GM12878 (cell line): ENCODE data around the gene CRAT. TPM values are rescaled to one million over a fixed set of nuclear protein-coding genes. Genes with fewer than 3 reads are reported as not detected.
A peak's percentile ranks its signal among the peaks of the same experiment; 100 is the strongest.

Source experiments
- ATAC-seq: fragments of 200-7000 bp; cut with Tn5 transposase; 3 replicates; pipeline ENCODE4 v1.9.1; 2020; ENCODE audit warnings: mild to moderate bottlenecking, moderate library complexity
- BruUV-seq: library from RNA; stranded (reverse); fragments of 400-500 nt; replicated peaks from 2 replicates; lab custom pipeline; 2021; lab: Mats Ljungman, UMichigan
- CTCF ChIA-PET: fragments of 300-600 bp; sonication (Branson Sonifier 250); formaldehyde crosslinking; extraction: SDS; loops from one replicate; lab custom pipeline; 2021; ENCODE audit warnings: inconsistent platforms; lab: Yijun Ruan, JAX
- POLR2A ChIA-PET: fragments of 350-600 bp; formaldehyde crosslinking; extraction: SDS; loops from one replicate; lab custom pipeline; 2021; ENCODE audit warnings: inconsistent platforms; lab: Charles Lee
- RAD21 ChIA-PET: fragments of 300-600 bp; sonication (Branson Sonifier 250); formaldehyde crosslinking; loops from one replicate; lab custom pipeline; 2023; ENCODE audit warnings: antibody characterized with exemption; ENCODE audit not compliant: unreplicated experiment; lab: Charles Lee
- SMC1A ChIA-PET: fragments of 300-600 bp; sonication (Branson Sonifier 250); formaldehyde crosslinking; loops from one replicate; lab custom pipeline; 2023; ENCODE audit not compliant: unreplicated experiment, uncharacterized antibody; lab: Charles Lee
- DNase-seq: peaks from one replicate; pipeline ENCODE4 v3.0.0-alpha.2; 2011; ENCODE audit warnings: low read depth, low spot score
- FAIRE-seq: peaks from 3 replicates; lab custom pipeline; 2011; peaks lifted over from hg19 to GRCh38; lab: Jason Lieb, UNC
- H2AFZ ChIP-seq: 2 replicates; pipeline ENCODE4 v1.6.0; 2011; ENCODE audit warnings: low read depth, low read length, control low read depth; ENCODE audit not compliant: control insufficient read depth
- H3K27ac ChIP-seq: 2 replicates; pipeline ENCODE4 v1.5.1; 2011; ENCODE audit warnings: control low read depth; ENCODE audit not compliant: control insufficient read depth, insufficient read depth
- H3K27me3 ChIP-seq, 2 experiments: replicated peaks in 1 of 2; 2 replicates each; pipeline versions ENCODE4 v1.6.0 to v1.6.1; 2011; ENCODE audit warnings: low read length in 1 of 2; ENCODE audit not compliant: control insufficient read depth in 2 of 2, insufficient read depth in 2 of 2
- H3K36me3 ChIP-seq, 2 experiments: 2 replicates each; pipeline ENCODE4 v1.5.1; 2011; ENCODE audit warnings: low read length in 1 of 2; ENCODE audit not compliant: control insufficient read depth in 2 of 2, insufficient read depth in 2 of 2
- H3K4me1 ChIP-seq: 2 replicates; pipeline ENCODE4 v1.6.1; 2011; ENCODE audit warnings: mild to moderate bottlenecking, low read length, moderate library complexity, mixed read lengths; ENCODE audit not compliant: control insufficient read depth, insufficient read depth
- H3K4me2 ChIP-seq: 2 replicates; pipeline ENCODE4 v1.6.0; 2011; ENCODE audit warnings: control low read depth; ENCODE audit not compliant: control insufficient read depth, insufficient read depth
- H3K4me3 ChIP-seq: fragments of 200-600 bp; sonication (generic); 2 replicates; pipeline ENCODE4 v1.5.1; 2016
- H3K79me2 ChIP-seq: 2 replicates; pipeline ENCODE4 v1.6.0; 2011; ENCODE audit warnings: low read length; ENCODE audit not compliant: control insufficient read depth, insufficient read depth
- H3K9ac ChIP-seq: 2 replicates; pipeline ENCODE4 v1.8.0; 2011; ENCODE audit warnings: low read length, control low read depth, mixed read lengths; ENCODE audit not compliant: control insufficient read depth, insufficient read depth
- H3K9me3 ChIP-seq: replicated peaks from 3 replicates; pipeline ENCODE4 v1.5.1; 2011; ENCODE audit warnings: mild to moderate bottlenecking, low read length; ENCODE audit not compliant: control insufficient read depth, insufficient read depth
- H4K20me1 ChIP-seq: 2 replicates; pipeline ENCODE4 v1.6.0; 2011; ENCODE audit not compliant: control insufficient read depth, insufficient read depth
- CHD2 ChIP-seq: IDR thresholded peaks from 2 replicates; pipeline ENCODE4 v1.6.1; 2011; ENCODE audit warnings: low read depth, low read length, improper control_type of control experiment, borderline replicate concordance
- JUNB ChIP-seq: IDR thresholded peaks from 2 replicates; pipeline ENCODE4 v1.6.1; 2016; ENCODE audit warnings: antibody characterized with exemption, mild to moderate bottlenecking
- KAT2A ChIP-seq: conservative IDR thresholded peaks from 2 replicates; pipeline ENCODE4 v1.6.1; 2011; ENCODE audit warnings: low read depth, low read length; ENCODE audit not compliant: control insufficient read depth
- NFYB ChIP-seq: IDR thresholded peaks from 2 replicates; pipeline ENCODE4 v1.6.1; 2011; ENCODE audit warnings: low read depth, mild to moderate bottlenecking, low read length, improper control_type of control experiment, moderate library complexity; ENCODE audit not compliant: insufficient read depth
- PKNOX1 ChIP-seq: fragments of 450-650 bp; IDR thresholded peaks from 2 replicates; pipeline ENCODE4 v1.6.1; 2016; ENCODE audit warnings: mild to moderate bottlenecking
- POLR2A ChIP-seq: IDR thresholded peaks from 2 replicates; pipeline ENCODE4 v1.6.1; 2011; ENCODE audit warnings: low read depth, mild to moderate bottlenecking, low read length
- RELB ChIP-seq: fragments of 450-650 bp; IDR thresholded peaks from 2 replicates; pipeline ENCODE4 v1.6.1; 2017; ENCODE audit warnings: low read depth, mild to moderate bottlenecking, moderate library complexity
- SKIL ChIP-seq: fragments of 450-650 bp; IDR thresholded peaks from 2 replicates; pipeline ENCODE4 v1.6.1; 2017; ENCODE audit warnings: mild to moderate bottlenecking, low read depth, inconsistent platforms; ENCODE audit not compliant: poor library complexity, severe bottlenecking
- TCF7 ChIP-seq: IDR thresholded peaks from 2 replicates; pipeline ENCODE4 v1.6.1; 2014; ENCODE audit warnings: antibody characterized with exemption, borderline replicate concordance
- ZBTB33 ChIP-seq: fragments of 450-650 bp; IDR thresholded peaks from 2 replicates; pipeline ENCODE4 v1.6.1; 2017; ENCODE audit warnings: mild to moderate bottlenecking
- WGBS: methylation state at CpG from one replicate; pipeline ENCODE4 v1.1.6; 2016; ENCODE audit warnings: low lambda C conversion rate; ENCODE audit not compliant: insufficient replicate concordance, insufficient coverage; ENCODE audit errors: missing lambda C conversion rate; 5-methylcytosine and 5-hydroxymethylcytosine counted together
- in situ Hi-C: fragments of 300-500 bp; cut with MboI; formaldehyde crosslinking; loops from 9 replicates; pipeline ENCODE4 v1.14.3; 2018; ENCODE audit warnings: mixed read lengths
- intact Hi-C: fragments of 100-400 bp; cut with micrococcal nuclease; formaldehyde crosslinking; loops from one replicate; pipeline ENCODE4 v1.14.2; 2022; ENCODE audit not compliant: unreplicated experiment
- polyA plus RNA-seq, 11 experiments: library from polyadenylated mRNA; depleted of rRNA in 4 of 11; unstranded in 6 of 11; stranded (reverse) in 5 of 11; fragments of >200 nt; fragmentation: Nextera tagmentation in 4 of 11; fragmentation: Illumina TruSeq in 1 of 11; extraction: Ambion mirVana in 4 of 11; extraction: Trizol in 1 of 11; gene quantifications; 1 replicate in 1 of 11; 2 replicates in 10 of 11; pipeline versions ENCODE4 v1.2.1 to v1.2.3, GENCODE V29; 2011 to 2016; ENCODE audit warnings: inconsistent platforms in 2 of 11, missing spikeins in 2 of 11, low read depth in 1 of 11
- total RNA-seq, 4 experiments: library from RNA; depleted of rRNA in 3 of 4; stranded (reverse); fragments of >200 nt in 3 of 4; fragmentation: Illumina TruSeq in 1 of 4; extraction: Trizol in 1 of 4; gene quantifications; 2 replicates each; pipeline versions ENCODE4 v1.2.1 to v1.2.3, GENCODE V29; 2013 to 2021

Gene CRAT
- total and polyA plus RNA-seq, 10 of the 15 experiments (the other 5 are each of a cell fraction or from before 2014, with no cell fraction given), result 0.10 to 3.4 (median 1.8) TPM

- TSS peak; percentile 47 for BruUV-seq
- 75% methylated on average over 10 of the region's 10 CpGs for WGBS
- no peak overlapping the region for H3K4me3 ChIP-seq
- RAD21 ChIA-PET, result interaction anchor here (1.3 to 1.6 kb wide), 3 partner anchors 11 to 498 kb away, joined by 3 to 6 read pairs (median 4); no protein-coding TSS in a partner anchor
- TF ChIP-seq PKNOX1, result no peak
- TF ChIP-seq SKIL, result no peak
- TF ChIP-seq TCF7, result no peak
- TF ChIP-seq CHD2, result no peak
- no peak for TF ChIP-seq RELB
- TF ChIP-seq NFYB, result no peak
- no peak for TF ChIP-seq KAT2A
- no peak for TF ChIP-seq JUNB
- no peak for TF ChIP-seq POLR2A
- TF ChIP-seq ZBTB33, result no peak
- TF ChIP-seq, all 136 proteins: peak for 0
- Histone ChIP-seq H3K27ac (no peak overlapping the region), H3K9me3 (no peaks in the 10 kb centered on the region), H3K27me3 (no peaks in the 10 kb centered on the region), H4K20me1 (no peaks in the 10 kb centered on the region), H3K4me1 (peaks cover 3% of the 10 kb centered on the region; the same call in 1 of the 2 replicates), H3K79me2 (no peaks in the 10 kb centered on the region), H3K9ac (no peak overlapping the region), H3K4me2 (no peak overlapping the region), H3K36me3 (peaks cover 15 to 16% of the 10 kb centered on the region in 2 experiments), H2AFZ (no peak overlapping the region)
- in situ Hi-C loops, result no loop called here
- FAIRE-seq, result no peak
- intact Hi-C loops, result no loop called here
- ChIA-PET POLR2A (interaction anchor here (0.9 kb wide), 1 partner anchor 477 kb away, joined by 3 read pairs; no protein-coding TSS in a partner anchor), SMC1A (interaction anchor here (1.4 to 2.2 kb wide), 3 partner anchors 12 to 15 kb away, joined by 4 to 7 read pairs (median 4); no protein-coding TSS in a partner anchor), CTCF (interaction anchor here (1.0 to 11.5 kb wide), 2 partner anchors 15 to 497 kb away, joined by 3 to 175 read pairs; no protein-coding TSS in a partner anchor)
- DNase-seq, result no peak
- ATAC-seq, result no peak
Measured at GRCh38 chr9:129126749-129127618, 16.4 kb upstream of the CRAT start.
